ENCODE results near the gene TRIM33. TPM values are rescaled to one million over a fixed set of nuclear protein-coding genes. Genes with fewer than 3 reads are reported as not detected.
"Not testable (repeated sequence)": the region's sequence is repeated elsewhere in the genome, so short reads cannot be mapped to it uniquely, and the experiment has no call there.

The TRIM33 gene
- polyA plus RNA-seq, 10 donors: 14.2 to 28.5 (median 22.8) TPM

- no peak for DNase-seq
Measured at GRCh38 chr1:114512595-114513280, 1.7 kb upstream of the TRIM33 start.

GRCh38 chr1:114510274-114511031 lies 550 bp downstream of the TRIM33 start:
- peak in 2 of 3 donors; percentile 19 to 77 for DNase-seq

- no peak for DNase-seq
Measured at GRCh38 chr1:114509596-114510273, 1.3 kb downstream of the TRIM33 start.

- DNase-seq: no peak
Measured at GRCh38 chr1:114508386-114508898, 2.6 kb downstream of the TRIM33 start.

- DNase-seq: no peak
Measured at GRCh38 chr1:114507513-114507912, 3.5 kb downstream of the TRIM33 start.

- no peak for DNase-seq
Measured at GRCh38 chr1:114505148-114505561, 5.8 kb downstream of the TRIM33 start.

GRCh38 chr1:114503916-114504422 lies 7.0 kb downstream of the TRIM33 start:
- DNase-seq: no peak

GRCh38 chr1:114502080-114502479 lies 8.9 kb downstream of the TRIM33 start:
- no peak for DNase-seq

- no peak for DNase-seq
Measured at GRCh38 chr1:114499478-114499877, 11.5 kb downstream of the TRIM33 start.

GRCh38 chr1:114496089-114496488 lies 14.9 kb downstream of the TRIM33 start:
- no peak for DNase-seq

- no peak for DNase-seq
Measured at GRCh38 chr1:114495486-114495885, 15.5 kb downstream of the TRIM33 start.

GRCh38 chr1:114492978-114493377 lies 18.0 kb downstream of the TRIM33 start:
- no peak for DNase-seq

- no peak for DNase-seq
Measured at GRCh38 chr1:114490274-114490693, 20.7 kb downstream of the TRIM33 start.

- DNase-seq: no peak
Measured at GRCh38 chr1:114488739-114489138, 22.3 kb downstream of the TRIM33 start.

GRCh38 chr1:114485286-114485685 lies 25.7 kb downstream of the TRIM33 start:
- no peak for DNase-seq

GRCh38 chr1:114482585-114482984 lies 28.4 kb downstream of the TRIM33 start:
- no peak for DNase-seq

- DNase-seq: not testable (repeated sequence)
Measured at GRCh38 chr1:114479636-114480035, 31.4 kb downstream of the TRIM33 start.

GRCh38 chr1:114479134-114479533 lies 31.9 kb downstream of the TRIM33 start:
- no peak for DNase-seq

GRCh38 chr1:114473796-114474195 lies 37.2 kb downstream of the TRIM33 start:
- DNase-seq: no peak

- no peak for DNase-seq
Measured at GRCh38 chr1:114472408-114472807, 38.6 kb downstream of the TRIM33 start.

- no peak for DNase-seq
Measured at GRCh38 chr1:114470681-114471080, 40.3 kb downstream of the TRIM33 start.
